ENCODE results near the gene MIOS. TPM values are rescaled to one million over a fixed set of nuclear protein-coding genes. Genes with fewer than 3 reads are reported as not detected.

The MIOS gene
- polyA plus RNA-seq, 2 of the 4 experiments (the other 2 are of a cell fraction) = 19.1 to 49.1 TPM

DNA sequence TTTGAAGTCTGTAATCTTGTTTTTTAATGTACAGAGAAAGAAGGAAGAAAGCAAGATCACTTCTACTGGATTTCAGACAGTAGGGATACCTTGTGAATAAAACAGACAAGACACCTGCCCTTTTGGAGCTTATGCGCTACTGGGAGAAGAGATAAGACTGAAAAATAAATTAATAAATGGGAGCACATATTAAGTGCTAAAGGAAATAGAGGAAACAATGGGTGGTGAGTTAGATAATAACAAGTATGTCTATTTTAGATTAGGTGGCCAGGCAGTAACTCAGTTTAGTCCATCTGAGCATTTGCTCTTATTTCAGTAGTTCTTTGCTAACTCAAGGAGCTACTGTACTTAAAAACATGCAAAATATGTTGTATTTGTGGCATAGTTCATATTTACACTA, 15.9 kb downstream of the MIOS start:
- WGBS (ENCODE audit: missing lambda C conversion rate) = 92% methylated on average over 1 of the region's 1 CpG
- H3K4me3 ChIP-seq = no peak overlapping the region
- no peaks in the 10 kb centered on the region for H3K4me1 ChIP-seq
- ChIA-PET POLR2A (no interaction called here), CTCF (no interaction called here)
- H3K9me3 ChIP-seq = no peaks in the 10 kb centered on the region
- H3K4me2 ChIP-seq = no peak overlapping the region
- FAIRE-seq (no peak), ATAC-seq (no peak), DNase-seq (ENCODE audit: low read depth in 1 of 2, low spot score in 1 of 2) (no peak)
- TF ChIP-seq, protein P1, sequence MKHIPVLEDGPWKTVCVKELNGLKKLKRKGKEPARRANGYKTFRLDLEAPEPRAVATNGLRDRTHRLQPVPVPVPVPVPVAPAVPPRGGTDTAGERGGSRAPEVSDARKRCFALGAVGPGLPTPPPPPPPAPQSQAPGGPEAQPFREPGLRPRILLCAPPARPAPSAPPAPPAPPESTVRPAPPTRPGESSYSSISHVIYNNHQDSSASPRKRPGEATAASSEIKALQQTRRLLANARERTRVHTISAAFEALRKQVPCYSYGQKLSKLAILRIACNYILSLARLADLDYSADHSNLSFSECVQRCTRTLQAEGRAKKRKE (CRISPR knock-in tag; IDR thresholded peaks at IDR 0.05; ENCODE audit: low read depth) = no peak
- TF ChIP-seq CBX2 (IDR thresholded peaks at IDR 0.05; ENCODE audit: borderline replicate concordance, low read depth) (no peak), HOXB13 (CRISPR knock-in tag; IDR thresholded peaks at IDR 0.05; ENCODE audit: low read depth) (no peak), MYC (IDR thresholded peaks at IDR 0.05; ENCODE audit: borderline replicate concordance, low read length) (no peak), TFCP2L1 (CRISPR knock-in tag; IDR thresholded peaks at IDR 0.05) (no peak), GATA3 (IDR thresholded peaks at IDR 0.05; ENCODE audit: borderline replicate concordance) (no peak), JUNB (IDR thresholded peaks at IDR 0.05) (no peak), HOXA7 (CRISPR knock-in tag; IDR thresholded peaks at IDR 0.05) (no peak), ZFP36 (IDR thresholded peaks at IDR 0.05; ENCODE audit: borderline replicate concordance, partially characterized antibody) (no peak), EHF (CRISPR knock-in tag; IDR thresholded peaks at IDR 0.05) (no peak), NPAS2 (CRISPR knock-in tag; IDR thresholded peaks at IDR 0.05; ENCODE audit: borderline replicate concordance) (no peak), USF2 (IDR thresholded peaks at IDR 0.05) (no peak), FOSL2 (IDR thresholded peaks at IDR 0.05) (no peak), FOSL2 (CRISPR knock-in tag; IDR thresholded peaks at IDR 0.05) (no peak), MAX (IDR thresholded peaks at IDR 0.05) (no peak), EHMT2 (IDR thresholded peaks at IDR 0.05; ENCODE audit: low read depth) (no peak), HEYL (CRISPR knock-in tag; IDR thresholded peaks at IDR 0.05) (no peak), HOXB5 (CRISPR knock-in tag; IDR thresholded peaks at IDR 0.05) (no peak), CTCF (IDR thresholded peaks at IDR 0.05) (no peak)
- no peak overlapping the region for H3K27ac ChIP-seq

GRCh38 chr7:7583731-7584130, 17.0 kb downstream of the MIOS start:
- no peak overlapping the region for H3K27ac ChIP-seq
- H3K4me1 ChIP-seq = no peaks in the 10 kb centered on the region
- no peak overlapping the region for H3K4me2 ChIP-seq
- ChIA-PET POLR2A (no interaction called here), CTCF (no interaction called here)
- FAIRE-seq (no peak), DNase-seq (ENCODE audit: low read depth in 1 of 2, low spot score in 1 of 2) (no peak), ATAC-seq (no peak)
- WGBS (ENCODE audit: missing lambda C conversion rate) = 82% methylated on average over 2 of the region's 2 CpGs
- TF ChIP-seq SREBF2 (IDR thresholded peaks at IDR 0.05) (no peak), NFE2L2 (conservative IDR thresholded peaks at IDR 0.05; ENCODE audit: low read length) (no peak), CTCF (IDR thresholded peaks at IDR 0.05) (no peak), NR3C1 (IDR thresholded peaks at IDR 0.05) (no peak), FOSB (CRISPR knock-in tag; IDR thresholded peaks at IDR 0.05) (no peak), POLR2A (IDR thresholded peaks at IDR 0.05; ENCODE audit: low read length) (no peak), MYC (IDR thresholded peaks at IDR 0.05; ENCODE audit: borderline replicate concordance, low read length) (no peak), ZFP36 (IDR thresholded peaks at IDR 0.05; ENCODE audit: borderline replicate concordance, partially characterized antibody) (no peak), JUNB (IDR thresholded peaks at IDR 0.05) (no peak), RARB (CRISPR knock-in tag; IDR thresholded peaks at IDR 0.05) (no peak), PHF8 (IDR thresholded peaks at IDR 0.05; ENCODE audit: borderline replicate concordance, low read depth) (no peak), EHMT2 (IDR thresholded peaks at IDR 0.05; ENCODE audit: low read depth) (no peak)
- TF ChIP-seq, protein P2, sequence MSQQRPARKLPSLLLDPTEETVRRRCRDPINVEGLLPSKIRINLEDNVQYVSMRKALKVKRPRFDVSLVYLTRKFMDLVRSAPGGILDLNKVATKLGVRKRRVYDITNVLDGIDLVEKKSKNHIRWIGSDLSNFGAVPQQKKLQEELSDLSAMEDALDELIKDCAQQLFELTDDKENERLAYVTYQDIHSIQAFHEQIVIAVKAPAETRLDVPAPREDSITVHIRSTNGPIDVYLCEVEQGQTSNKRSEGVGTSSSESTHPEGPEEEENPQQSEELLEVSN (IDR thresholded peaks at IDR 0.05; ENCODE audit: borderline replicate concordance, low read depth) = no peak
- H3K4me3 ChIP-seq = no peak overlapping the region
- H3K9me3 ChIP-seq = no peaks in the 10 kb centered on the region

All from A549 (cell line).